K562 (cell line): Measurements from ENCODE around the gene SLC39A5. TPM values are rescaled to one million over a fixed set of nuclear protein-coding genes. Genes with fewer than 3 reads are reported as not detected.
A peak's percentile ranks its signal among the peaks of the same experiment; 100 is the strongest.

Source experiments
- CBFA2T3 ChIP-seq: fragments of 450-650 bp; IDR thresholded peaks from 2 replicates; pipeline ENCODE4 v1.6.1; 2017
- CBX5 ChIP-seq: IDR thresholded peaks from 2 replicates; pipeline ENCODE4 v1.6.1; 2014; ENCODE audit warnings: low read depth, borderline replicate concordance
- ELF2 ChIP-seq: fragments of 250-450 bp; sonication (Bioruptor Pico); IDR thresholded peaks from 2 replicates; pipeline ENCODE4 v1.5.0; 2021; ENCODE audit warnings: mild to moderate bottlenecking
- ETV6 ChIP-seq, 3 experiments: fragments of 150-350 bp in 1 of 3; sonication (generic) in 1 of 3; formaldehyde crosslinking in 1 of 3; IDR thresholded peaks; 2 replicates each; pipeline versions ENCODE4 v1.6.1 to v1.8.0; 2014 to 2022; ENCODE audit warnings: borderline replicate concordance in 2 of 3, low read depth in 2 of 3, antibody characterized with exemption in 1 of 3, low read length in 1 of 3, mild to moderate bottlenecking in 1 of 3, missing genetic modification reagents in 1 of 3
- KLF10 ChIP-seq: fragments of 250-450 bp; sonication (Bioruptor Pico); IDR thresholded peaks from 2 replicates; pipeline ENCODE4 v1.6.1; 2021; ENCODE audit warnings: matching md5 sums
- MAFG ChIP-seq: fragments of 450-650 bp; conservative IDR thresholded peaks from 2 replicates; pipeline ENCODE4 v1.6.1; 2016; ENCODE audit warnings: missing genetic modification characterization, missing compliant biosample characterization
- MAFK ChIP-seq: IDR thresholded peaks from 2 replicates; pipeline ENCODE4 v1.6.1; 2011; ENCODE audit warnings: low read length, improper control_type of control experiment
- MAZ ChIP-seq, 2 experiments: fragments of 450-650 bp in 1 of 2; sonication (generic) in 1 of 2; formaldehyde crosslinking; IDR thresholded peaks in 1 of 2; conservative IDR thresholded peaks in 1 of 2; 2 replicates each; pipeline versions ENCODE4 v1.4.0 to v1.5.0; 2020; ENCODE audit warnings: mild to moderate bottlenecking in 1 of 2, missing genetic modification reagents in 1 of 2
- MCM7 ChIP-seq, 2 experiments: fragments of 450-650 bp; IDR thresholded peaks; 2 replicates each; pipeline ENCODE4 v1.6.1; 2016 to 2018
- NFE2 ChIP-seq: IDR thresholded peaks from 2 replicates; pipeline ENCODE4 v1.6.1; 2014; ENCODE audit warnings: antibody characterized with exemption, low read depth
- NR2C2 ChIP-seq, 2 experiments: fragments of 200-800 bp in 1 of 2; sonication (Bioruptor generic) in 1 of 2; sonication (generic) in 1 of 2; formaldehyde crosslinking in 1 of 2; IDR thresholded peaks; 2 replicates each; pipeline versions ENCODE4 v1.6.1 to v1.8.0; 2016 to 2022; ENCODE audit warnings: mild to moderate bottlenecking in 1 of 2, missing compliant biosample characterization in 1 of 2, missing genetic modification characterization in 1 of 2, missing genetic modification reagents in 1 of 2
- POLR2AphosphoS5 ChIP-seq: IDR thresholded peaks from 2 replicates; pipeline ENCODE4 v1.6.1; 2011; ENCODE audit warnings: mild to moderate bottlenecking, low read depth, low read length, moderate library complexity; ENCODE audit not compliant: control insufficient read depth, insufficient read depth
- PTBP1 ChIP-seq: fragments of 200-400 bp; formaldehyde crosslinking; IDR thresholded peaks from 2 replicates; pipeline ENCODE4 v1.6.1; 2017; ENCODE audit warnings: low read depth, low read length
- SLC30A9 ChIP-seq: fragments of 250-450 bp; sonication (Bioruptor Pico); IDR thresholded peaks from 2 replicates; pipeline ENCODE4 v1.8.0; 2022; ENCODE audit warnings: mild to moderate bottlenecking, moderate library complexity
- TCF3 ChIP-seq: sonication (generic); formaldehyde crosslinking; IDR thresholded peaks from 2 replicates; pipeline ENCODE4 v1.4.0; 2020; ENCODE audit warnings: mild to moderate bottlenecking, missing genetic modification reagents
- TEAD2 ChIP-seq: fragments of 450-650 bp; IDR thresholded peaks from 2 replicates; pipeline ENCODE4 v1.6.1; 2016; ENCODE audit warnings: missing genetic modification characterization, control low read depth, missing compliant biosample characterization
- YBX1 ChIP-seq: fragments of 450-650 bp; IDR thresholded peaks from 2 replicates; pipeline ENCODE4 v1.7.1; 2016; ENCODE audit warnings: mild to moderate bottlenecking
- ZFP30 ChIP-seq: fragments of 250-450 bp; sonication (Bioruptor Pico); IDR thresholded peaks from 2 replicates; pipeline ENCODE4 v1.8.0; 2022; ENCODE audit warnings: moderate library complexity, mild to moderate bottlenecking, inconsistent platforms, borderline replicate concordance
- ZNF124 ChIP-seq: sonication (generic); formaldehyde crosslinking; IDR thresholded peaks from 2 replicates; pipeline ENCODE4 v1.8.1; 2022; ENCODE audit warnings: missing genetic modification reagents
- ZNF41 ChIP-seq: fragments of 250-450 bp; sonication (Bioruptor Pico); conservative IDR thresholded peaks from 2 replicates; pipeline ENCODE4 v1.4.0; 2020; ENCODE audit warnings: mild to moderate bottlenecking
- ZNF444 ChIP-seq: fragments of 250-450 bp; sonication (Bioruptor Pico); IDR thresholded peaks from 2 replicates; pipeline ENCODE4 v1.4.0; 2020; ENCODE audit warnings: mild to moderate bottlenecking, moderate library complexity
- ZNF695 ChIP-seq: fragments of 450-650 bp; formaldehyde crosslinking; IDR thresholded peaks from 2 replicates; pipeline ENCODE4 v1.4.0; 2020; ENCODE audit warnings: mild to moderate bottlenecking, moderate library complexity
- polyA plus RNA-seq, 8 experiments: library from polyadenylated mRNA; depleted of rRNA in 4 of 8; stranded (reverse) in 5 of 8; unstranded in 3 of 8; fragments of >200 nt; fragmentation: Nextera tagmentation in 2 of 8; fragmentation: Illumina TruSeq in 1 of 8; extraction: Ambion mirVana in 2 of 8; extraction: Trizol in 1 of 8; gene quantifications; 2 replicates each; pipeline versions ENCODE4 v1.2.1 to v1.2.3, GENCODE V29; 2011 to 2014; ENCODE audit warnings: inconsistent platforms in 1 of 8, missing spikeins in 1 of 8
- total RNA-seq, 7 experiments: library from RNA; depleted of rRNA in 6 of 7; stranded (reverse); fragments of >200 nt in 6 of 7; fragmentation: Illumina TruSeq in 2 of 7; extraction: Trizol in 2 of 7; gene quantifications; 2 replicates each; pipeline versions ENCODE4 v1.2.1 to v1.2.3, GENCODE V29; 2011 to 2021; ENCODE audit warnings: low replicate concordance in 1 of 7
- TF ChIP-seq, protein P1 (sequence below): fragments of 200-800 bp; sonication (Bioruptor generic); IDR thresholded peaks from 2 replicates; pipeline ENCODE4 v1.6.1; 2017; ENCODE audit warnings: missing genetic modification characterization, missing compliant biosample characterization
- TF ChIP-seq, protein P2 (sequence below): sonication (generic); formaldehyde crosslinking; IDR thresholded peaks from 2 replicates; pipeline ENCODE4 v1.5.0; 2020; ENCODE audit warnings: missing genetic modification reagents
- TF ChIP-seq, protein P3 (sequence below), 2 experiments: fragments of 450-650 bp; IDR thresholded peaks; 2 replicates each; pipeline ENCODE4 v1.6.1; 2016
- TF ChIP-seq, protein P4 (sequence below): fragments of 450-650 bp; conservative IDR thresholded peaks from 2 replicates; pipeline ENCODE4 v1.6.1; 2016; ENCODE audit warnings: missing genetic modification characterization, low read depth, mild to moderate bottlenecking, missing compliant biosample characterization, moderate library complexity

Gene SLC39A5
- total and polyA plus RNA-seq, 9 of the 15 experiments (the other 6 are each of a cell fraction or from before 2014, with no cell fraction given): 0.08 to 0.10 TPM; not detected in 7

DNA sequence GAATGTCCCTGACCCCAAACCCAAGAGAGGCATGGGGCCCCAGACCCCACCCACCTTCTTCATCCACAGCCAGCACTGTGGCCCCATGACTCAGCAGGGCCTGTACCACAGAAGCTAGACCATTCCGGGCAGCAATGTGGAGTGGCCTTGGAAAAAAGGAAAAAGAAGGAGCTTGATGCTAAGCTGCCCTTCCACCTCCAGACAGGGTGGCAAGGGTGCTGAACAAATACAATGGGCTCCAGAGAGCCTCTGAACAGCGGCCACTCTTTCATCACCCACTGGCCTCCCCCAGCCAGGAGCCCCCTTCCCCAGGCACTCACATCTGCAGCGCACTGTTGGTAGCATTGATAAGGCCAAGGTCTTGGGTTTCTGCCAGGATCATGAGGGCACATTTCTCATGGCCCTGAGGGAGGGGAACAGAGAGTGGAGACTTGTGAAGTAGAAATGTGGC is 13.9 kb downstream of the SLC39A5 start (continued):
- TF ChIP-seq NR2C2 (CRISPR knock-in tag; IDR thresholded peaks at IDR 0.05) (no peak), NR2C2 (tag; IDR thresholded peaks at IDR 0.05) (peak; percentile 74), YBX1 (no peak), ETV6 (IDR thresholded peaks at IDR 0.05; ENCODE audit: borderline replicate concordance in 1 of 2, low read depth in 2 of 2, low read length in 1 of 2) (no peak), ETV6 (CRISPR knock-in tag; IDR thresholded peaks at IDR 0.05; ENCODE audit: borderline replicate concordance) (no peak), ZNF124 (no peak), MAZ (CRISPR knock-in tag; conservative IDR thresholded peaks at IDR 0.05 in 1 of 2, IDR thresholded peaks at IDR 0.05 in 1 of 2) (peak in 1 of 2 experiments; percentile 31; a peak in 1 of 4 replicates), MAFK (peak; percentile 64; the same call in 1 of the 2 replicates), ZFP30 (CRISPR knock-in tag) (no peak), ZNF444 (CRISPR knock-in tag) (no peak), POLR2AphosphoS5 (0 out of 2 replicates have a peak, but pooled peaks have one; percentile 22), MCM7 (IDR thresholded peaks at IDR 0.05) (no peak), PTBP1 (no peak), TCF3 (CRISPR knock-in tag) (peak; percentile 37; the same call in 1 of the 2 replicates), ELF2 (no peak), SLC30A9 (CRISPR knock-in tag) (no peak), CBX5 (no peak), NFE2 (peak; percentile 81), CBFA2T3 (peak; percentile 61), ZNF41 (CRISPR knock-in tag) (0 out of 2 replicates have a peak, but pooled peaks have one; percentile 5), KLF10 (CRISPR knock-in tag) (no peak), ZNF695 (CRISPR knock-in tag) (no peak), TEAD2 (0 out of 2 replicates have a peak, but pooled peaks have one; percentile 29), MAFG (tag) (peak; percentile 75)
- TF ChIP-seq, protein P1, sequence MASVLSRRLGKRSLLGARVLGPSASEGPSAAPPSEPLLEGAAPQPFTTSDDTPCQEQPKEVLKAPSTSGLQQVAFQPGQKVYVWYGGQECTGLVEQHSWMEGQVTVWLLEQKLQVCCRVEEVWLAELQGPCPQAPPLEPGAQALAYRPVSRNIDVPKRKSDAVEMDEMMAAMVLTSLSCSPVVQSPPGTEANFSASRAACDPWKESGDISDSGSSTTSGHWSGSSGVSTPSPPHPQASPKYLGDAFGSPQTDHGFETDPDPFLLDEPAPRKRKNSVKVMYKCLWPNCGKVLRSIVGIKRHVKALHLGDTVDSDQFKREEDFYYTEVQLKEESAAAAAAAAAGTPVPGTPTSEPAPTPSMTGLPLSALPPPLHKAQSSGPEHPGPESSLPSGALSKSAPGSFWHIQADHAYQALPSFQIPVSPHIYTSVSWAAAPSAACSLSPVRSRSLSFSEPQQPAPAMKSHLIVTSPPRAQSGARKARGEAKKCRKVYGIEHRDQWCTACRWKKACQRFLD (CRISPR knock-in tag): peak; percentile 88
- TF ChIP-seq, protein P2, sequence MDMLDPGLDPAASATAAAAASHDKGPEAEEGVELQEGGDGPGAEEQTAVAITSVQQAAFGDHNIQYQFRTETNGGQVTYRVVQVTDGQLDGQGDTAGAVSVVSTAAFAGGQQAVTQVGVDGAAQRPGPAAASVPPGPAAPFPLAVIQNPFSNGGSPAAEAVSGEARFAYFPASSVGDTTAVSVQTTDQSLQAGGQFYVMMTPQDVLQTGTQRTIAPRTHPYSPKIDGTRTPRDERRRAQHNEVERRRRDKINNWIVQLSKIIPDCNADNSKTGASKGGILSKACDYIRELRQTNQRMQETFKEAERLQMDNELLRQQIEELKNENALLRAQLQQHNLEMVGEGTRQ (CRISPR knock-in tag): no peak
- TF ChIP-seq, protein P3, sequence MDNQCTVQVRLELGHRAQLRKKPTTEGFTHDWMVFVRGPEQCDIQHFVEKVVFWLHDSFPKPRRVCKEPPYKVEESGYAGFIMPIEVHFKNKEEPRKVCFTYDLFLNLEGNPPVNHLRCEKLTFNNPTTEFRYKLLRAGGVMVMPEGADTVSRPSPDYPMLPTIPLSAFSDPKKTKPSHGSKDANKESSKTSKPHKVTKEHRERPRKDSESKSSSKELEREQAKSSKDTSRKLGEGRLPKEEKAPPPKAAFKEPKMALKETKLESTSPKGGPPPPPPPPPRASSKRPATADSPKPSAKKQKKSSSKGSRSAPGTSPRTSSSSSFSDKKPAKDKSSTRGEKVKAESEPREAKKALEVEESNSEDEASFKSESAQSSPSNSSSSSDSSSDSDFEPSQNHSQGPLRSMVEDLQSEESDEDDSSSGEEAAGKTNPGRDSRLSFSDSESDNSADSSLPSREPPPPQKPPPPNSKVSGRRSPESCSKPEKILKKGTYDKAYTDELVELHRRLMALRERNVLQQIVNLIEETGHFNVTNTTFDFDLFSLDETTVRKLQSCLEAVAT (IDR thresholded peaks at IDR 0.05): no peak
- TF ChIP-seq, protein P4, sequence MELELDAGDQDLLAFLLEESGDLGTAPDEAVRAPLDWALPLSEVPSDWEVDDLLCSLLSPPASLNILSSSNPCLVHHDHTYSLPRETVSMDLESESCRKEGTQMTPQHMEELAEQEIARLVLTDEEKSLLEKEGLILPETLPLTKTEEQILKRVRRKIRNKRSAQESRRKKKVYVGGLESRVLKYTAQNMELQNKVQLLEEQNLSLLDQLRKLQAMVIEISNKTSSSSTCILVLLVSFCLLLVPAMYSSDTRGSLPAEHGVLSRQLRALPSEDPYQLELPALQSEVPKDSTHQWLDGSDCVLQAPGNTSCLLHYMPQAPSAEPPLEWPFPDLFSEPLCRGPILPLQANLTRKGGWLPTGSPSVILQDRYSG (tag): peak; percentile 67; the same call in 1 of the 2 replicates
